Fibroblast of lung (primary cell): ENCODE measurements around the gene DUS4L. TPM values are rescaled to one million over a fixed set of nuclear protein-coding genes. Genes with fewer than 3 reads are reported as not detected.
A peak's percentile ranks its signal among the peaks of the same experiment; 100 is the strongest.

Experiments
- DNase-seq, 2 donors: peaks; one replicate each; pipeline versions ENCODE4 v3.0.0 to v3.0.0-alpha.2; 2010; ENCODE audit warnings: low read depth in 2 of 2
- H2AFZ ChIP-seq: 2 replicates; pipeline ENCODE4 v1.5.1; 2012; ENCODE audit warnings: low read length, control low read depth, inconsistent platforms
- H3K27ac ChIP-seq: 2 replicates; pipeline ENCODE4 v1.5.1; 2011; ENCODE audit warnings: low read length, control low read depth; ENCODE audit not compliant: insufficient read depth
- H3K27me3 ChIP-seq: 2 replicates; pipeline ENCODE4 v1.5.1; 2011; ENCODE audit warnings: mild to moderate bottlenecking, low read length; ENCODE audit not compliant: control insufficient read depth, insufficient read depth
- H3K36me3 ChIP-seq: 2 replicates; pipeline ENCODE4 v1.5.1; 2011; ENCODE audit warnings: low read length; ENCODE audit not compliant: control insufficient read depth, insufficient read depth
- H3K4me1 ChIP-seq: 2 replicates; pipeline ENCODE4 v1.5.1; 2011; ENCODE audit warnings: low read length; ENCODE audit not compliant: control insufficient read depth, insufficient read depth; ENCODE audit errors: extremely low read depth
- H3K4me2 ChIP-seq: 2 replicates; pipeline ENCODE4 v1.5.1; 2011; ENCODE audit warnings: low read length, control low read depth; ENCODE audit not compliant: insufficient read depth; ENCODE audit errors: extremely low read depth
- H3K4me3 ChIP-seq, 4 experiments: fragments of 200-600 bp in 1 of 4; sonication (generic) in 1 of 4; replicated peaks in 1 of 4; 2 replicates each; pipeline ENCODE4 v1.5.1; 2011 to 2016; ENCODE audit warnings: low read length in 4 of 4, low read depth in 3 of 4, mild to moderate bottlenecking in 3 of 4, control low read depth in 2 of 4, inconsistent platforms in 1 of 4, mixed read lengths in 1 of 4; ENCODE audit not compliant: insufficient read depth in 1 of 4; ENCODE audit errors: control extremely low read depth in 1 of 4
- H3K79me2 ChIP-seq: 2 replicates; pipeline ENCODE4 v1.5.1; 2012; ENCODE audit warnings: mild to moderate bottlenecking, low read length, inconsistent platforms; ENCODE audit not compliant: control insufficient read depth, insufficient read depth
- H3K9ac ChIP-seq: 2 replicates; pipeline ENCODE4 v1.5.1; 2011; ENCODE audit warnings: mild to moderate bottlenecking, low read length, control low read depth; ENCODE audit not compliant: insufficient read depth
- H3K9me3 ChIP-seq: 2 replicates; pipeline ENCODE4 v1.5.1; 2012; ENCODE audit warnings: low read depth, low read length; ENCODE audit not compliant: control insufficient read depth, insufficient read depth
- H4K20me1 ChIP-seq: 2 replicates; pipeline ENCODE4 v1.5.1; 2011; ENCODE audit warnings: low read length; ENCODE audit not compliant: control insufficient read depth, insufficient read depth; ENCODE audit errors: extremely low read depth
- CTCF ChIP-seq, 2 donors: IDR thresholded peaks in 1 of 2; conservative IDR thresholded peaks in 1 of 2; 1 replicate in 1 of 2; 2 replicates in 1 of 2; pipeline ENCODE4 v1.5.1; 2011 to 2012; ENCODE audit warnings: low read length in 2 of 2, control low read depth in 1 of 2, inconsistent platforms in 1 of 2, low read depth in 1 of 2, mild to moderate bottlenecking in 1 of 2
- EZH2 ChIP-seq: IDR thresholded peaks from 2 replicates; pipeline ENCODE4 v1.5.1; 2012; ENCODE audit warnings: low read length, control low read depth, mild to moderate bottlenecking; ENCODE audit errors: missing control alignments
- polyA plus RNA-seq, 2 donors: library from polyadenylated mRNA; depleted of rRNA in 1 of 2; stranded (reverse) in 1 of 2; unstranded in 1 of 2; fragments of >200 nt; gene quantifications; 2 replicates each; pipeline ENCODE4 v1.2.1, GENCODE V29; 2011 to 2012; ENCODE audit warnings: missing spikeins in 1 of 2
- total RNA-seq: library from RNA; depleted of rRNA; stranded (reverse); fragments of >200 nt; gene quantifications from 2 replicates; pipeline ENCODE4 v1.2.1, GENCODE V29; 2014

The DUS4L gene
- total and polyA plus RNA-seq, 2 donors (not counting 1 experiment from before 2014, with no cell fraction given), result 5.5 to 8.8 TPM

- Histone ChIP-seq H3K4me3 (no peak overlapping the region), H3K4me1 (no peaks in the 10 kb centered on the region), H3K27ac (no peak overlapping the region), H3K79me2 (no peaks in the 10 kb centered on the region), H3K9me3 (no peaks in the 10 kb centered on the region), H2AFZ (no peak overlapping the region), H4K20me1 (no peaks in the 10 kb centered on the region), H3K27me3 (no peaks in the 10 kb centered on the region), H3K36me3 (no peaks in the 10 kb centered on the region), H3K9ac (no peak overlapping the region), H3K4me2 (no peak overlapping the region)
- TF ChIP-seq EZH2 (no peak), CTCF (conservative IDR thresholded peaks at IDR 0.05 in 1 of 2, IDR thresholded peaks at IDR 0.05 in 1 of 2; ENCODE audit: low read depth in 1 of 2, low read length in 2 of 2) (no peak)
- peak; percentile 67 to 81 for DNase-seq
Observed at GRCh38 chr7:107614425-107614824, 50.7 kb downstream of the DUS4L start.

- Histone ChIP-seq H3K27me3 (no peaks in the 10 kb centered on the region), H3K79me2 (no peaks in the 10 kb centered on the region), H3K4me1 (no peaks in the 10 kb centered on the region), H3K27ac (no peak overlapping the region), H4K20me1 (no peaks in the 10 kb centered on the region), H3K4me2 (no peak overlapping the region), H3K4me3 (no peak overlapping the region), H3K9me3 (no peaks in the 10 kb centered on the region), H3K9ac (no peak overlapping the region), H2AFZ (no peak overlapping the region), H3K36me3 (peaks cover 2% of the 10 kb centered on the region)
- no peak for TF ChIP-seq EZH2
- DNase-seq, result no peak
Observed at GRCh38 chr7:107615910-107616680, 52.3 kb downstream of the DUS4L start.

- no peaks in the 10 kb centered on the region for H3K9me3 ChIP-seq
- H3K27me3 ChIP-seq, result no peaks in the 10 kb centered on the region
- TF ChIP-seq CTCF (conservative IDR thresholded peaks at IDR 0.05 in 1 of 2, IDR thresholded peaks at IDR 0.05 in 1 of 2; ENCODE audit: low read depth in 1 of 2, low read length in 2 of 2), result no peak
- no peak for TF ChIP-seq EZH2
- no peaks in the 10 kb centered on the region for H3K79me2 ChIP-seq
- peaks cover 2% of the 10 kb centered on the region for H3K36me3 ChIP-seq
- no peak overlapping the region for H2AFZ ChIP-seq
- no peak overlapping the region for H3K4me3 ChIP-seq
- H3K27ac ChIP-seq, result no peak overlapping the region
- H3K4me1 ChIP-seq, result no peaks in the 10 kb centered on the region
- H3K4me2 ChIP-seq, result no peak overlapping the region
- H4K20me1 ChIP-seq, result no peaks in the 10 kb centered on the region
- peak; percentile 48 to 73 for DNase-seq
- H3K9ac ChIP-seq, result no peak overlapping the region
Observed at GRCh38 chr7:107622429-107622828, 58.7 kb downstream of the DUS4L start.
